C4-2B (cell line): ENCODE data around the gene FBXL13.

Experiments
- ZFX ChIP-seq: fragments of 450-650 bp; IDR thresholded peaks from 2 replicates; pipeline ENCODE4 v1.6.1; 2017
- TF ChIP-seq, protein P1 (sequence below): fragments of 450-650 bp; conservative IDR thresholded peaks from 2 replicates; pipeline ENCODE4 v1.5.1; 2017; ENCODE audit warnings: mild to moderate bottlenecking

DNA sequence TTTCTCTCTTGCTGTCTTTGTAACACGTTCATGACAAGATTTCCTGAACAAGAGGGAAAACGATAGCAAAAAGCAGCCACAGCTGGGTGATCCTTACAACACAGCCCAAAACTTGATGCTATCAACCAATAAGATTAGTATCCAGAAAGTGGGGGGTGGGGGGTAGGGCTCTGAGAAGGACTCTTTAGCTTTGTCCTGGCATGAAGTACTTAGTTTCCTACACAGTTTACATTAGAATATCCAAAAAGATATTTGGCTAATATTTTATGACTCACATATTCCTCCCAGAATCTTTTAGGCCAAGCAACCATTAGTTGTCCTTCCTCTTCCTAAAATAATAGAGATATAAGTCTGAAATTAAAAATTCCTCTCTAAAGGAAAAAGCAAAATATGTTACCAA is 184.7 kb downstream of the FBXL13 start:
- TF ChIP-seq, protein P1, sequence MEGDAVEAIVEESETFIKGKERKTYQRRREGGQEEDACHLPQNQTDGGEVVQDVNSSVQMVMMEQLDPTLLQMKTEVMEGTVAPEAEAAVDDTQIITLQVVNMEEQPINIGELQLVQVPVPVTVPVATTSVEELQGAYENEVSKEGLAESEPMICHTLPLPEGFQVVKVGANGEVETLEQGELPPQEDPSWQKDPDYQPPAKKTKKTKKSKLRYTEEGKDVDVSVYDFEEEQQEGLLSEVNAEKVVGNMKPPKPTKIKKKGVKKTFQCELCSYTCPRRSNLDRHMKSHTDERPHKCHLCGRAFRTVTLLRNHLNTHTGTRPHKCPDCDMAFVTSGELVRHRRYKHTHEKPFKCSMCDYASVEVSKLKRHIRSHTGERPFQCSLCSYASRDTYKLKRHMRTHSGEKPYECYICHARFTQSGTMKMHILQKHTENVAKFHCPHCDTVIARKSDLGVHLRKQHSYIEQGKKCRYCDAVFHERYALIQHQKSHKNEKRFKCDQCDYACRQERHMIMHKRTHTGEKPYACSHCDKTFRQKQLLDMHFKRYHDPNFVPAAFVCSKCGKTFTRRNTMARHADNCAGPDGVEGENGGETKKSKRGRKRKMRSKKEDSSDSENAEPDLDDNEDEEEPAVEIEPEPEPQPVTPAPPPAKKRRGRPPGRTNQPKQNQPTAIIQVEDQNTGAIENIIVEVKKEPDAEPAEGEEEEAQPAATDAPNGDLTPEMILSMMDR: no peak
- no peak for TF ChIP-seq ZFX
